Peyer's patch (tissue), 4 donors: ENCODE measurements around the gene DNER. TPM values are rescaled to one million over a fixed set of nuclear protein-coding genes. Genes with fewer than 3 reads are reported as not detected.
A peak's percentile ranks its signal among the peaks of the same experiment; 100 is the strongest.
"Not testable (repeated sequence)": the region's sequence is repeated elsewhere in the genome, so short reads cannot be mapped to it uniquely, and the experiment has no call there.

Source experiments
- DNase-seq, 3 donors: peaks; one replicate each; pipeline ENCODE4 v3.0.0-alpha.2; 2017 to 2019
- H3K27ac ChIP-seq, 4 donors: fragments of 200-600 bp; sonication (generic); one replicate each; pipeline ENCODE4 v1.5.1; 2016 to 2019
- H3K27me3 ChIP-seq, 2 donors: fragments of 200-600 bp; sonication (generic); one replicate each; pipeline ENCODE4 v1.5.1; 2019
- H3K36me3 ChIP-seq, 3 donors: fragments of 200-600 bp; sonication (generic); one replicate each; pipeline ENCODE4 v1.5.1; 2016 to 2019
- H3K4me1 ChIP-seq, 4 donors: fragments of 200-600 bp; sonication (generic); one replicate each; pipeline ENCODE4 v1.5.1; 2016 to 2019
- H3K4me3 ChIP-seq, 4 donors: fragments of 200-600 bp; sonication (generic); 1 replicate in 3 of 4; 2 replicates in 1 of 4; pipeline ENCODE4 v1.5.1; 2016 to 2019; ENCODE audit warnings: mild to moderate bottlenecking in 1 of 4
- H3K9me3 ChIP-seq, 4 donors: fragments of 200-600 bp; sonication (generic); one replicate each; pipeline ENCODE4 v1.5.1; 2016 to 2019; ENCODE audit warnings: mild to moderate bottlenecking in 1 of 4
- POLR2A ChIP-seq, 2 donors: fragments of 450-650 bp; IDR thresholded peaks; one replicate each; pipeline ENCODE4 v1.5.1; 2017; ENCODE audit warnings: antibody characterized with exemption in 2 of 2, mild to moderate bottlenecking in 2 of 2, moderate library complexity in 2 of 2
- total RNA-seq, 4 donors: library from RNA; depleted of rRNA; stranded (reverse); fragments of >200 nt; gene quantifications; one replicate each; pipeline ENCODE4 v1.1.0, GENCODE V29; 2016
- TF ChIP-seq, protein P1 (sequence below), 6 experiments: fragments of 450-650 bp in 4 of 6; fragments of 200-600 bp in 2 of 6; sonication (generic) in 1 of 6; IDR thresholded peaks; one replicate each; pipeline ENCODE4 v1.5.1; 2017 to 2019; ENCODE audit warnings: antibody characterized with exemption in 6 of 6, mild to moderate bottlenecking in 3 of 6, moderate library complexity in 1 of 6

Gene DNER, protein sequence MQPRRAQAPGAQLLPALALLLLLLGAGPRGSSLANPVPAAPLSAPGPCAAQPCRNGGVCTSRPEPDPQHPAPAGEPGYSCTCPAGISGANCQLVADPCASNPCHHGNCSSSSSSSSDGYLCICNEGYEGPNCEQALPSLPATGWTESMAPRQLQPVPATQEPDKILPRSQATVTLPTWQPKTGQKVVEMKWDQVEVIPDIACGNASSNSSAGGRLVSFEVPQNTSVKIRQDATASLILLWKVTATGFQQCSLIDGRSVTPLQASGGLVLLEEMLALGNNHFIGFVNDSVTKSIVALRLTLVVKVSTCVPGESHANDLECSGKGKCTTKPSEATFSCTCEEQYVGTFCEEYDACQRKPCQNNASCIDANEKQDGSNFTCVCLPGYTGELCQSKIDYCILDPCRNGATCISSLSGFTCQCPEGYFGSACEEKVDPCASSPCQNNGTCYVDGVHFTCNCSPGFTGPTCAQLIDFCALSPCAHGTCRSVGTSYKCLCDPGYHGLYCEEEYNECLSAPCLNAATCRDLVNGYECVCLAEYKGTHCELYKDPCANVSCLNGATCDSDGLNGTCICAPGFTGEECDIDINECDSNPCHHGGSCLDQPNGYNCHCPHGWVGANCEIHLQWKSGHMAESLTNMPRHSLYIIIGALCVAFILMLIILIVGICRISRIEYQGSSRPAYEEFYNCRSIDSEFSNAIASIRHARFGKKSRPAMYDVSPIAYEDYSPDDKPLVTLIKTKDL
- total RNA-seq, result 1 to 10 TPM in 2 of 4 donors, under 1 TPM in 1, not detected in 1; 0.35 to 2.5 (median 1.3) TPM

DNA sequence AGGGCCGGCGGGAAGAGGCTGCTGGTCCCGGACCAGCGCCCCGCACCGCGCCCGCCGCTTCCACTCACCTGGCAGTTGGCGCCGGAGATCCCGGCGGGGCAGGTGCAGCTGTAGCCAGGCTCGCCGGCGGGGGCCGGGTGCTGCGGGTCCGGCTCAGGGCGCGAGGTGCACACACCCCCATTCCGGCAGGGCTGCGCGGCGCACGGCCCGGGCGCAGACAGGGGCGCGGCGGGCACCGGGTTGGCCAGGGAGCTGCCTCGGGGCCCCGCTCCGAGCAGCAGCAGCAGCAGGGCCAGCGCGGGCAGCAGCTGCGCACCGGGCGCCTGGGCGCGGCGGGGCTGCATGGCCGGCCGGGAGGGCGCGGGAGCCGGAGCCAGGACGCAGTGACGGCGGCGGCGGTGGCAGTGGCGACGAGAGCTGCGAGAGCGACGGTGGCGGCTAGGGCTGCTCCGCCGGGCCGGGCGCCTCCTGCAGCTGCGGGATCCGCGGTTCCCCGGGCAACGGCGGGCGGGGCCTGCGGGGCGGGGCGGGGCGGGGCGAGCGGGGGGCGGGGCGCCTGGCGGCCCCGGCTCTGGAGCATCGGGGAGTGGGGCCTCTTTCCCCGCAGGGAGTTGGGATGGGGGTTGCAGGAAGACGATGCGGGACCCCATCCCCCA lies at the start of gene DNER:
TSS of gene DNER (minus strand) at position 476 of the 656 bp plus-strand sequence. CDS start at position 344, 132 bp downstream.
- Histone ChIP-seq H3K9me3 (no peaks in the 10 kb centered on the region), H3K27me3 (peaks cover 0 to 16% of the 10 kb centered on the region in 2 donors), H3K4me3 (peak within 1 kb of the TSS in 3 of 4 donors; percentile 41 to 51 (median 48)), H3K27ac (no peak within 1 kb of the TSS), H3K36me3 (no peaks in the 10 kb centered on the region), H3K4me1 (peaks cover 0 to 23% (median 8%) of the 10 kb centered on the region in 4 donors)
- no peak for TF ChIP-seq POLR2A (IDR thresholded peaks at IDR 0.05)
- TF ChIP-seq, protein P1, sequence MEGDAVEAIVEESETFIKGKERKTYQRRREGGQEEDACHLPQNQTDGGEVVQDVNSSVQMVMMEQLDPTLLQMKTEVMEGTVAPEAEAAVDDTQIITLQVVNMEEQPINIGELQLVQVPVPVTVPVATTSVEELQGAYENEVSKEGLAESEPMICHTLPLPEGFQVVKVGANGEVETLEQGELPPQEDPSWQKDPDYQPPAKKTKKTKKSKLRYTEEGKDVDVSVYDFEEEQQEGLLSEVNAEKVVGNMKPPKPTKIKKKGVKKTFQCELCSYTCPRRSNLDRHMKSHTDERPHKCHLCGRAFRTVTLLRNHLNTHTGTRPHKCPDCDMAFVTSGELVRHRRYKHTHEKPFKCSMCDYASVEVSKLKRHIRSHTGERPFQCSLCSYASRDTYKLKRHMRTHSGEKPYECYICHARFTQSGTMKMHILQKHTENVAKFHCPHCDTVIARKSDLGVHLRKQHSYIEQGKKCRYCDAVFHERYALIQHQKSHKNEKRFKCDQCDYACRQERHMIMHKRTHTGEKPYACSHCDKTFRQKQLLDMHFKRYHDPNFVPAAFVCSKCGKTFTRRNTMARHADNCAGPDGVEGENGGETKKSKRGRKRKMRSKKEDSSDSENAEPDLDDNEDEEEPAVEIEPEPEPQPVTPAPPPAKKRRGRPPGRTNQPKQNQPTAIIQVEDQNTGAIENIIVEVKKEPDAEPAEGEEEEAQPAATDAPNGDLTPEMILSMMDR (IDR thresholded peaks at IDR 0.05), result no peak
- DNase-seq, result peak in 1 of 3 donors; percentile 62

- DNase-seq, result no peak
- no peaks in the 10 kb centered on the region for H3K4me1 ChIP-seq
Observed at GRCh38 chr2:229761663-229762062, 47.3 kb upstream of the DNER start.

GRCh38 chr2:229757462-229757861 lies 43.1 kb upstream of the DNER start:
- H3K27me3 ChIP-seq, DNase-seq: not testable (repeated sequence)

More at GRCh38 chr2:229761663-229762062, 47.3 kb upstream of the DNER start:
- H3K4me3 ChIP-seq, result no peak overlapping the region
- no peak overlapping the region for H3K27ac ChIP-seq
- no peaks in the 10 kb centered on the region for H3K27me3 ChIP-seq
- H3K36me3 ChIP-seq, result peaks cover 0 to 37% (median 0%) of the 10 kb centered on the region in 3 donors
- no peaks in the 10 kb centered on the region for H3K9me3 ChIP-seq
- no peak for TF ChIP-seq POLR2A (IDR thresholded peaks at IDR 0.05)
- TF ChIP-seq, protein P1 (IDR thresholded peaks at IDR 0.05), result no peak

DNA sequence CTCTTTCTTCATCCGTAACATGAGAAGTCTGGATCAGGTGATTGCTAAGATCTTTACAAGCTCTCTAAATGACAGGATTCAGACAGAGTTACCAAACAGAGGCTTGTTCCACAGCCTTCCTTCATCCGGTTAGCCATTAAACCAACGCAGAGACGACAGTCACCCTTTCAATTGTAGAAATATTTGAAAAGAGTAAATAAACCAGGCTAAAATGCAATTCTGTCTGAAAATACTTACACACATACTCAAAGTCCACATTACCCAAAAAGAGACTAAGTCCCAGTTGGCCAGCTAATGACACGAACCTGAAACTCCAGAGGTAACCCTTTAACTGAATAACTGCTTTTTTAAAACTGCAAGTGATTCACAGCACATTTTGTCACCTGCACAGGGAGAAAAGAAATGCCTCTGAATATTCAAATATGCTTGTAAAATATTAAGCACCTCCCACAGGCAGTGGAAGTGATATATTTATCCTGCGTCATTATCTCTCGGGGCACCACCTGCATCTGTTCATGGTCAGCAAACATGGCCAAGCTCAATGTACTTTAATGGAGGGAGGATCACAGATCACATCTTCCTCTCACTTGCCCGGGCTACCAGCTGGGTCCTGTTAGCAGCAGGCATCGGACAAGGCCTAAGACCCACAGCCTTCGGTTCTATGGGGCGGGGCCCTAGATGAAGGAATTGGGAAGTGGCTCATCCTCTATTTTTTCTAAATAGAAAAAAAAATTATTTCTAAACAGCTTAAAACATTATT lies 38.8 kb upstream of the DNER start:
- H3K27ac ChIP-seq, result no peak overlapping the region
- no peaks in the 10 kb centered on the region for H3K36me3 ChIP-seq
- no peaks in the 10 kb centered on the region for H3K4me1 ChIP-seq
- no peak for DNase-seq
- TF ChIP-seq, protein P1 (IDR thresholded peaks at IDR 0.05), result no peak
- no peak for TF ChIP-seq POLR2A (IDR thresholded peaks at IDR 0.05)
- no peaks in the 10 kb centered on the region for H3K9me3 ChIP-seq
- H3K27me3 ChIP-seq, result no peaks in the 10 kb centered on the region
- H3K4me3 ChIP-seq, result no peak overlapping the region

More at GRCh38 chr2:229757462-229757861, 43.1 kb upstream of the DNER start:
- not testable (repeated sequence) for H3K36me3 ChIP-seq, H3K4me1 ChIP-seq, H3K27ac ChIP-seq, H3K4me3 ChIP-seq, H3K9me3 ChIP-seq

DNA sequence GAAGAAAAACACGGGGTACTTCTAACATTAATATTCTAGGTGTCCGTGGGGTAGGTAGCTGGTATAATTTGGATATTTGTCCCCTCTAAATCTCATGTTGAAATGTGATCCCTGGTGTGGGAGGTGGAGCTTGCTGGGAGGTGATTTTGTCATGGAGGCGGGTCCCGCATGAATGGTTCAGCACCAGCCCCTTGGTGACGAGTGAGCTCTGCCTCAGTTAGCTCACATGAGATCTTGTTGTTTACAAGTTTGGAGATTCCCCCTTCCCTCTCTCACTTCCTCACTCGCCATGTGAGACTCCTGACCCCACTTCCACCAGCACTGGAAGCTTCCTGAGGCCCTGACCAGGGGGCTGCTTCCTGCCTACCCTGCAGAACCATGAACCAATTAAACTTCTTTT lies 35.4 kb upstream of the DNER start:
- no peak for DNase-seq

More for the DNA sequence above, 35.4 kb upstream of the DNER start:
- H3K4me3 ChIP-seq, result no peak overlapping the region
- no peaks in the 10 kb centered on the region for H3K36me3 ChIP-seq
- H3K4me1 ChIP-seq, result no peaks in the 10 kb centered on the region
- TF ChIP-seq, protein P1 (IDR thresholded peaks at IDR 0.05), result no peak
- TF ChIP-seq POLR2A (IDR thresholded peaks at IDR 0.05), result no peak
- H3K27ac ChIP-seq, result no peak overlapping the region
- H3K9me3 ChIP-seq, result no peaks in the 10 kb centered on the region
- H3K27me3 ChIP-seq, result no peaks in the 10 kb centered on the region
